GM18517 (cell line): ENCODE results near the gene ZNF577.

Experiments used
- ATAC-seq: cut with Tn5 transposase; IDR thresholded peaks from one replicate; pipeline ENCODE4 v1.9.1; 2021; ENCODE audit warnings: mild to moderate bottlenecking, moderate library complexity; ENCODE audit not compliant: unreplicated experiment

The ZNF577 gene

DNA sequence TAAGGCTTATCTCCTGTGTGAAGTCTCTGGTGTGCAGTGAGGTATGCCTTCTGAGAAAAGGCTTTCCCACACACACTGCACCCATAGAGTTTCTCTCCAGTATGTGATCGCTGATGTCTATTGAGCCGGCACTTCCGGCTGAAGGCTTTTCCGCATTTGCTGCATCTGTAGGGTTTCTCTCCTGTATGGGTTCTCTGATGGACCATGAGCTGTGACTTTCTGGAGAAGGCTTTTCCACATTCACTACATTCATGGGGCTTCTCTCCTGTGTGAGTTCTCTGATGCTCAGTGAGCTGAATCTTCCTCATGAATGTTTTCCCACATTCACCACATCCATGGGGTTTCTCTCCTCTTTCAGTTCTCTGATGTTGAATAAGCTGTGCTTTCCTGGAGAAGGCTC is 14.7 kb downstream of the ZNF577 start:
- ATAC-seq, result no peak

DNA sequence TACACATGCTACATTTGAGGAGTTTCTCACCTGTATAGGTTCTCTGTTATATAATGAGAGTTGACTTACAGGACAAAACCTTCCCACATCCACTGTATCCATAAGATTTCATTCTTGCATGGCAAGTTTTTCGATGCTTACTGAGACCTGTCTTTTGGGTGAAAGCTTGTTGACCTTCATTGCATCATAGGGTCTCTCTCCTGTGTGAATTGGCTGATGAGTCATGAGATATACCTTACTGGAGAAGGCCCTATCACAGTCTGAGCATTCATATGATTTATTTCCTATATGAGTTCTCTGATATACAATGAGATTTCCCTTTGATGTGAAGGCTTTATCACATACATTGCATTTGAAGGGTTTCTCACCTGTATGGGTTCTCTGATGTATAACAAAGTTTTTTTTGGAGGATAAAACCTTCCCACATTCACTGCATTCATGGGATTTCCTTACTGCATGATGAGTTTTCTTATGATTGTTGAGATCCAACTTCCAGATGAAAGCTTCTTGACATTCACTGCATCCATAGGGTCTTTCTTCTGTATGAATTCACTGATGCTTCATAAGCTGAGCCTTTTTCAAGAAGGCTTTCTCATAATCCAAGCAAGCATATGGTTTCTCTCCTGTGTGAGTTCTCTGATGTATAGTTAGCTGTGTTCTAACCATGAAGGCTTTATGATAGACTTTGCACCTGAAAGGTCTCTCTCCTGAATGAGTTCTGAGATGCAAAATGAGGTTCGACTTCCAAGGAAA is 25.7 kb downstream of the ZNF577 start:
- ATAC-seq, result no peak

DNA sequence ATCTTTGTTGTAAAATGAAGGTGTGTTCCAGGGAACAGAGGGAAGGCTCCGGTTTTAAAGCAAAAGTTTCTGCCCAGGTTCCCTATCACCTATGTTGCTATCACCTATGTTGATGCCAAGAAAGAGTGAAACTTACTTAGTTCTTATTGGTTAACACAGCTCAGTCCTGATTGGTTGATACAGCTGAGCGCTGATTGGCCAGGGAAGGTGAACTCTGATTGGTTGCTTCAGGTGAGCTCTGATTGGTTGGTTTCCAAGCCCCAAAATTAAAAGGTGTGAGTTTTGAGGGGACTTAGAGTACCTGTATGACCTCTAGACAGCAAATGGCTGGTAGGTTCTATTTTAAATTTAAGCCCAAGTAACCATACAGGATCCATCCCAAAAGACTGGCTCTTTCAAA is 50.6 kb downstream of the ZNF577 start:
- no peak for ATAC-seq

DNA sequence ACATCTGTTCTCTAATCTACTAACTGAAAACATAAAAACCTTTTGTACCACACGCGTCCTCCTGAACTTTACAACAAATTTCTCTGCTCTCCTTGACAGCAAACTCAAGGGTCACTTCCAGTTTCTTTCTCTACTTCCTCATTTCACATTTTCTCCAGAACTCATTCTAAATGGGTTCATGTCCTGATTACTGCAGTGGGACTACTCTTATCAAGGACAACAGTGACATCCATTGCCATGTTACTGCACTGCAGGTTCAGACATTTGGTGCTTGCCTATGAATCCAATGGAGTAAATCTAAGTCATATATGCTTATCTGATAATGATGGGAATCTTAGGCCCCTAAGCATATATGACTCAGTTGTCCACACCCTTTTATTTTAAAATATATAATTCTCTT is 57.5 kb downstream of the ZNF577 start:
- no peak for ATAC-seq

DNA sequence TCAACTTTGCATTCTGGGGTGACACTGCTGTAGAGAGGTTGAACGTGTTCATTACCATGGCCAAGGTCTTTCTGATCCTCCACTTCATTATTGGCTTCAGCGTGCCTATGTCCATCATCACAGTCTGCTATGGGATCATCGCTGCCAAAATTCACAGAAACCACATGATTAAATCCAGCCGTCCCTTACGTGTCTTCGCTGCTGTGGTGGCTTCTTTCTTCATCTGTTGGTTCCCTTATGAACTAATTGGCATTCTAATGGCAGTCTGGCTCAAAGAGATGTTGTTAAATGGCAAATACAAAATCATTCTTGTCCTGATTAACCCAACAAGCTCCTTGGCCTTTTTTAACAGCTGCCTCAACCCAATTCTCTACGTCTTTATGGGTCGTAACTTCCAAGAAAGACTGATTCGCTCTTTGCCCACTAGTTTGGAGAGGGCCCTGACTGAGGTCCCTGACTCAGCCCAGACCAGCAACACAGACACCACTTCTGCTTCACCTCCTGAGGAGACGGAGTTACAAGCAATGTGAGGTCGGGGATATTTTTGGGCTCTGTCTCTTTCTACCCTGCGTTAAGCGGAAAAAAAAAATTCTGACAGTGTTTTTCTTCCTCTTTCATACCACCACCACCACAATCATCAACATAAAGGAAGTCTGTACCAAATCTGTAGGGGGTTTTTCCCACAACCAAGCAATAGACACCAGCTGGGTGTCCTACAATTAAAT is 63.3 kb downstream of the ZNF577 start:
- no peak for ATAC-seq

DNA sequence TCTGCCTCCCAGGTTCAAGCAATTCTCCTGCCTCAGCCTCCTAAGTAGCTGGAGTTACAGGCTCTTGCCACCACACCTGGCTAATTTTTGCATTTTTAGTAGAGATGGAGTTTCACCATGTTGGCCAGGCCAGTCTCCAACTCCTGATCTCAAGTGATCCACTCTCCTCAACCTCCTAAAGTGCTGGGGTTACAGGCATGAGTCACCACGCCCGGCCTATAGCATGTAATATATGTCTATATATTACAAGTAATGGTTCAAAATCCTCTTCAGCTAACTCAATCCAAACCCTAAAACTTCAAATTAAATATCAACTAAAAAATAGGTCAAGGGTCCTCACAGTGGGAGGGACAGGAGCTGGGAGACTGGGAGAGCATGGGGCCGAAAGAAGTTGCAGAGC is 64.8 kb downstream of the ZNF577 start:
- no peak for ATAC-seq

DNA sequence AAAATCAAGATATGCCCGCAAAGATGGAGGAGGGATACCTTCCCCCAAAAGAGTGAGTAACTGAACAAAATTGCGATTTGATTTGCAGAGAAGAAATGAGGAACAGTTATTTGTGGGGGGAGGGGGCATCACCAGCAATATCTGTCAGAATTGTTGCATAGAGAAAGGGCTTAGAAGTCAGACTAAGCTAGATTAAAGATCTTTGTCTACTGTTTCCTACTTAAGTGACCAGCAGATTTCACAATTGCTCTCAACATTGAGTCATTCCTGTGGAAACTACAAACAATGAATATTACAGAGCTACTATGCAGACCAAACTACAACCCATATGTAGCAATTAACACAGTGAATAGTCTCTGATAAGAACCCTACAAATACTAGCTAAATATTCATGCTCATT is 65.4 kb downstream of the ZNF577 start:
- ATAC-seq, result no peak

DNA sequence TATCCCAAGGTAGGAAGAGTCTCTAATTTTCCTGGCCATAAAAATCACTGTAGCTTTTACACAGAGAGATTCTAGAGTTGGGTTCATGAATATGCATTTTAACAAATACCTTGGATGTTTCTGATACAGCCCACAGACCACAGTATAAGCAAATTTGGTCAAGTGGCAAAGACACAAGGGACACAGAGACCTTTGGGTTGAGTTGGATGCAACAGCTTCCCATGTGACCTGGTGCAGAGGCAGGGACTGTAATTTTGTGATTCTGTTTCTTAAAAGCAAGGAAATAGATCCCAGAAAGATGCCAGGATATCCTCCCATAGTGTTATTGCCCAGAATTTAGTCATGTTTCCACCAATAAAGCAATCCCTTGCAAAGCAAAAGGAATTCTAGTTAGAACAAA is 65.8 kb downstream of the ZNF577 start:
- ATAC-seq, result no peak

DNA sequence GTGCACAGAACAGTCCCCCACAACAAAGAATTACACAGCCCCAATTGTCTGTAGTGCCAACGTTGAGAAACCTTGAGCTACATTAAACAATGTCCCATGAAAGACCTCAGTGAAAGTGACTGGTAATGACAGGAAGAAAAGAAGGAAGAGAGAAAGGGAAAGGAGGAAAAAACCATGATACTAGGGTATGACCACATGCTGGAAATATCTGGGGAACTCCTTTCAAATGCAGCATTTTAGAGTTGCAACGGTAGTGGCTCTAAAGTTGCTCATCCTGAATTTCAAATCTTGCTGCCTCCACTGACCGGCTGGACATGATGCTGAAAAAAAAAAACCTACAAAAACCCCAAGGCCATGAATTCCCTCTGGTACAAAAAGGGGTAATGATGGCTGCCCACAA is 66.3 kb downstream of the ZNF577 start:
- no peak for ATAC-seq
